ENCODE measurements around the gene VPS36.
"Not testable (repeated sequence)": the region's sequence is repeated elsewhere in the genome, so short reads cannot be mapped to it uniquely, and the experiment has no call there.

The VPS36 gene

DNA sequence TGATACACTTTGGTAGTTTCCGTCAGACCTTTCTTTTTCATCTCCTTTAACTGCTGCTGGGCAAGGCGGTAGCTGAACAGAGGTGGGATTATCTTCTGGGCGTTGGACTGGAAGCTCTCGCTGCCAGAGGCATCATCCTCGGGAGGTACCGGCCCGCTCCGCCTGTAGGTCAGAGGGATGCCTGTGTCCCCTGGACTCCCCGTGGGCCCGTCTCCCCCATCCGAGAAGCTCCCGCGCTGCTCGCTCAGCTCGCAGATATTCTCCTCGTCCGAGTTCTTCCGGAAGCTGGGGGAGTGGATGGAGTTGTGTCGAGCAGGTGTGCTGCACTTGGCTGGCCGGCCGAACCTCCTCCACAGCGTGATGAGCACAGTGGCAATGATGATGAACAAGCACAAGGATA is 72.1 kb downstream of the VPS36 start:
- no peak for DNase-seq (ENCODE audit: low read depth, low spot score)

DNA sequence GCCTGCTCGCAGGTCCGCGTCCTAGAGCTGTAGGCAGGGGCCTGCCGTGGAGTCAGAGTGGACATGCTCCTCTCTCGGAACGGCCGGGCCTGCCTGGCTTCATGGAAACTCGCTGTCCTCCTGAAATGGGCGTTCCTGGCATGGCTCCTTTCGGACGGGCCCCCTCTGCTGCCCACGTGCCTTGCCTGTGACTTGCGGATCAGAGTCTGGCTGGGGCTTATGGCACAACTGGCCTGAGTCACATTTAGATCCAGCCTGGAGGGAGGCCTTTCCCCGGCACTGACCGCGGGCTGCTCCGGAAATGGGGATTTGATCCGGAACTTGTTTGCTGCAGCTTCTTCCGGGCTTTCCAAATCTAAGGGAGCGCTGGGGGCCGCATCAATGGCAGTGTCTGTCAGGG is 72.5 kb downstream of the VPS36 start:
- DNase-seq (ENCODE audit: low read depth, low spot score) = no peak

DNA sequence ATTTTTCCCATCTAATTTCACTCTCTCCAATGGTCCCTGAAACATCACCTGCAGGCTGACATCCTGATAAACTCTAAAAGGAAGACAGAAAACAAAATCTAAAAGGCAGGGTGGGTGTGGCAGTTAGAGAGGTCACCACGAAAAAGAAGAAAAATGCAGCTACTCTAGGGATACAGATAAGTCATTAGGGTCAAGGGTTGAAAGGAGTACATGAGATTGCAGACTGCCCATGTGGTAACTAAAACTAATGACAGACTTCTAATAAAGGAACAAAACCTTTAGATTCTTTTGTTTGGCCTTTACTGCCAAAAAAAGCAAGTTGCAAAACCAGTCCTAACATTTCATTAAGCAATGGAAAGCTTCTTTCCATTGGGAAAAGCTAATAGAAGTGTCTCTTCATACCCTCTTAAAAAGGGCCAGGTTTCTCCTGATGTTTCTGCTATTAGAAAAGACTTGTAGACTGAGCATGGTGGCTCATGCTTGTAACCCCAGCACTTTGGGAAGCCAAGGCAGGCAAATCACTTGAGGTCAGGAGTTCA is 75.5 kb downstream of the VPS36 start:
- no peak for DNase-seq (ENCODE audit: low read depth, low spot score)

DNA sequence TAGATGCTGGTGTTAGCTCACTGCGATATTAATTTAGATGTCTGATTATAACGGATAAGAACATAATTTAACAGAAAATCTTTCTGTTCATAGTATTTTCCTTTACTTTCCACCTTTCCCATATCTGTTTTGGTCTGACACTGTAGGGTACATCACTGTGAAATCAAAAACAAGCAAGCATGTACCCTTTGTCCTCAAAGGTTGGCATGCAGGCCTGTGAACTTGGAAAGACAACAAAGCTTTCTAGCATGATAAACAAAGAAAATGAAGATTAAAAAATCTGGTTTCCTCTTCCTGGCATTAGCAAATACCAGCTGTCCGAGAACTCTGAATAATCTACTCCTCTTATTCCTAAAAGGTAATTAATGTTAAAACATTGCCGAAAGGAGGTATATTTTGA is 76.0 kb downstream of the VPS36 start:
- DNase-seq (ENCODE audit: low read depth, low spot score) = no peak

DNA sequence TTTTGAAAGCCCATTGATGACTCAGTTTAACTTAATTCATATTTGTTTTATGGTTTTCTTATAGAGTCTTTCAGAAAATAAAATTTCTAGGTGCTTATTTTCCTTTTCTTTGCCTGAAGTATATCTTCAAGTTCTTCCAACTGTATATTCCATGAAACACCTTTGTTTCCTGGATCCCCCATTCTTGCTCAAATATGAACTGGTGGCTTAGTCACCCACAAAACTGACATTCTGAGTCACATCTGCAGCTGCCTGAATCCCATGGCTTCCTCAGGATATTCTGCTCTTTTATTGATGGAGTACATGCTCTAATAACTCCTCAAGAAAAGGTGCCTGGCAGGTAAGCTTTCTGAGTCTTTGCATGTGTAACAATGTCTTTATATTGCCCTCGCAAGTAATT is 77.2 kb downstream of the VPS36 start:
- not testable (repeated sequence) for DNase-seq (ENCODE audit: low read depth, low spot score)

DNA sequence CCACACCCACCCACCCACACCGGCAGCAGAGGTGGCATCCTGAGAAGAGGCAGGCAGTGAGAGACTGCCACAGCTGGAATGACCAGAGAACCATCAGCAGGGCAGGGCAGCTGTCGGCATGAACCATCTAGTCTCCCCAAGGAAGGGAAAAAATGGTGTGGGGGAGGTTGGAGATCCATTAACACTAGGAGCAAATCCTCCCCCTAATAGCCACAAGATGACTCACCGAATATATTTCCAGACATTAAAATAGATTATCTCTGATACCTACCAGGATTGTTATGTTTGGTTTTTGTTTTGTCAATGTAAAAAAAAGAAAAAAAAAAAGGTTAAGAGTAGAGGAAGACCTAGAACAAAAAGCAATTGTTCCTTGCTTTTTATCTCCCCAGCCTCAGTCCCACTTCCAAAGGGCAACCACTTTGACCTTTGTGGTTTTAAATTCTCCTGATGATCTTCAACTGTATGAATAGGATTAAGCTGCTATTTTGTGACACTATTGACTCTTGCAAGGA is 78.6 kb downstream of the VPS36 start:
- DNase-seq (ENCODE audit: low read depth, low spot score) = no peak

DNA sequence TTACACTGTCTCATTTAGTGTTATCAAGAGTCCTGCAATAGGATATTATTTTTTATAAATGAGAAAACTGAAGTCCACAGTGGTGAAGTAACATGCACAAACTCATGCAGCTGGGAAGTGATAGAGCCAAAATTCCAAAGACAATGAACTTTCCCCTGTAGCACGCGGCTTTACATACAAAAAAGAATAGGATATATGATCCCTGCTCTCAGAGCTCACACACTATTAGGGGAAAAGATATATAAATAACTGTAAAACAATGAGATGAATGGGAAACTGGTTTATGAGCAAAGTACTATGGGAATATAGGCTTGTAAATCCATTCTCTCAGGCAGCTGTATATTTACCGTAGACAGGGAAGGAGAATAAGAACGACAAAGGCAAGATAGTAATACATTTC is 84.1 kb downstream of the VPS36 start:
- DNase-seq (ENCODE audit: low read depth, low spot score) = no peak
